Measurements from ENCODE around the gene ATP2B2.

The ATP2B2 gene

GRCh38 chr3:10357095-10357494 lies 148.3 kb downstream of the ATP2B2 start:
- Histone ChIP-seq H3K36me3 (ENCODE audit: insufficient read depth, low read length) (no peaks in the 10 kb centered on the region), H3K4me3 (ENCODE audit: low read depth in 1 of 2, low read length in 2 of 2) (no peak overlapping the region), H3K27ac (ENCODE audit: low read length) (no peak overlapping the region), H4K20me1 (ENCODE audit: insufficient read depth, low read length) (peaks cover 5% of the 10 kb centered on the region; the same call in 1 of the 2 replicates), H3K9me3 (ENCODE audit: insufficient read depth, low read length, severe bottlenecking) (no peaks in the 10 kb centered on the region), H3K79me2 (ENCODE audit: insufficient read depth, low read length) (no peaks in the 10 kb centered on the region), H3K27me3 (ENCODE audit: insufficient read depth, low read length, poor library complexity) (peaks cover 15% of the 10 kb centered on the region), H2AFZ (ENCODE audit: low read depth, low read length) (no peak overlapping the region), H3K4me1 (ENCODE audit: insufficient read depth, low read length) (no peaks in the 10 kb centered on the region), H3K9ac (ENCODE audit: low read depth, low read length) (no peak overlapping the region), H3K4me2 (ENCODE audit: insufficient read depth, low read length) (no peak overlapping the region)
- TF ChIP-seq EZH2 (IDR thresholded peaks at IDR 0.05; ENCODE audit: borderline replicate concordance, low read depth, low read length, severe bottlenecking) (no peak), CTCF (IDR thresholded peaks at IDR 0.05; ENCODE audit: borderline replicate concordance, extremely low read depth, low read length, poor library complexity, severe bottlenecking) (no peak)
- DNase-seq (no peak), ATAC-seq (ENCODE audit: insufficient read depth, low read depth) (no peak)

- H3K27me3 ChIP-seq (ENCODE audit: insufficient read depth, low read length, poor library complexity), result peaks cover 15% of the 10 kb centered on the region
- H3K36me3 ChIP-seq (ENCODE audit: insufficient read depth, low read length), result no peaks in the 10 kb centered on the region
- no peaks in the 10 kb centered on the region for H3K4me1 ChIP-seq (ENCODE audit: insufficient read depth, low read length)
- no peak overlapping the region for H3K9ac ChIP-seq (ENCODE audit: low read depth, low read length)
- DNase-seq (no peak), ATAC-seq (ENCODE audit: insufficient read depth, low read depth) (0 out of 3 replicates have a peak, but pooled peaks have one; percentile 19)
- H2AFZ ChIP-seq (ENCODE audit: low read depth, low read length), result no peak overlapping the region
- H3K79me2 ChIP-seq (ENCODE audit: insufficient read depth, low read length), result no peaks in the 10 kb centered on the region
- no peak overlapping the region for H3K4me3 ChIP-seq (ENCODE audit: low read depth in 1 of 2, low read length in 2 of 2)
- no peak overlapping the region for H3K27ac ChIP-seq (ENCODE audit: low read length)
- TF ChIP-seq EZH2 (IDR thresholded peaks at IDR 0.05; ENCODE audit: borderline replicate concordance, low read depth, low read length, severe bottlenecking) (no peak), CTCF (IDR thresholded peaks at IDR 0.05; ENCODE audit: borderline replicate concordance, extremely low read depth, low read length, poor library complexity, severe bottlenecking) (no peak)
- peaks cover 5% of the 10 kb centered on the region; the same call in 1 of the 2 replicates for H4K20me1 ChIP-seq (ENCODE audit: insufficient read depth, low read length)
- no peaks in the 10 kb centered on the region for H3K9me3 ChIP-seq (ENCODE audit: insufficient read depth, low read length, severe bottlenecking)
- no peak overlapping the region for H3K4me2 ChIP-seq (ENCODE audit: insufficient read depth, low read length)
These were observed 148.9 kb downstream of the ATP2B2 start for GRCh38 chr3:10356461-10356981.

GRCh38 chr3:10354361-10355015 lies 150.9 kb downstream of the ATP2B2 start:
- H3K4me2 ChIP-seq (ENCODE audit: insufficient read depth, low read length), result no peak overlapping the region
- H4K20me1 ChIP-seq (ENCODE audit: insufficient read depth, low read length), result peaks cover 5% of the 10 kb centered on the region; the same call in 1 of the 2 replicates
- H3K27me3 ChIP-seq (ENCODE audit: insufficient read depth, low read length, poor library complexity), result peaks cover 15% of the 10 kb centered on the region
- no peaks in the 10 kb centered on the region for H3K79me2 ChIP-seq (ENCODE audit: insufficient read depth, low read length)
- no peaks in the 10 kb centered on the region for H3K36me3 ChIP-seq (ENCODE audit: insufficient read depth, low read length)
- H3K9me3 ChIP-seq (ENCODE audit: insufficient read depth, low read length, severe bottlenecking), result no peaks in the 10 kb centered on the region
- DNase-seq, result no peak
- ATAC-seq (ENCODE audit: insufficient read depth, low read depth), result no peak
- no peak overlapping the region for H3K4me3 ChIP-seq (ENCODE audit: low read depth in 1 of 2, low read length in 2 of 2)
- no peak overlapping the region for H2AFZ ChIP-seq (ENCODE audit: low read depth, low read length)
- H3K4me1 ChIP-seq (ENCODE audit: insufficient read depth, low read length), result no peaks in the 10 kb centered on the region
- H3K9ac ChIP-seq (ENCODE audit: low read depth, low read length), result no peak overlapping the region
- H3K27ac ChIP-seq (ENCODE audit: low read length), result no peak overlapping the region
- TF ChIP-seq EZH2 (IDR thresholded peaks at IDR 0.05; ENCODE audit: borderline replicate concordance, low read depth, low read length, severe bottlenecking), result no peak
- TF ChIP-seq CTCF (IDR thresholded peaks at IDR 0.05; ENCODE audit: borderline replicate concordance, extremely low read depth, low read length, poor library complexity, severe bottlenecking), result no peak
